ENCODE data around the gene CAMTA1.

Gene CAMTA1

DNA sequence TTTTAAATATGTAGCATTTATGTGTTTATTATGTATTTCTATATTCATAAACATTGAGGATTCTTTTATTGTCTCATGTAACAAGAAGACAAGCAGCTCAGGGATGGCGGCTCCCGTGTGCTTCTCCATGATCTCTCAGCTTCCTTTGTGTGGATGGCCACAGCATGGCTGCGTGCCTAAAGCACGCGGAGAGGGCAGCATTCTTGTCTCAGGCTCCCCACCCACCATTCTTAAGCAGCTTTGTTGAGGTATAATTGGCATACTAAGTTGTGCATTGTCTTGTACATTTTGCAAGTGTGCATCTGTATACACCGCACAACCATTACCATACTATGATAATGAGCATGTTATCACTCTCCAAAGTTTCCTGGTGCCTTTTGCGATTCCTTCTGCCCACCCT, 81.6 kb downstream of the CAMTA1 start:
- no peak for ATAC-seq
- no peak for TF ChIP-seq TOX (CRISPR knock-in tag; IDR thresholded peaks at IDR 0.05; ENCODE audit: borderline replicate concordance)
- TF ChIP-seq PPARA (CRISPR knock-in tag; IDR thresholded peaks at IDR 0.05; ENCODE audit: borderline replicate concordance) = no peak
- TF ChIP-seq, protein P1, sequence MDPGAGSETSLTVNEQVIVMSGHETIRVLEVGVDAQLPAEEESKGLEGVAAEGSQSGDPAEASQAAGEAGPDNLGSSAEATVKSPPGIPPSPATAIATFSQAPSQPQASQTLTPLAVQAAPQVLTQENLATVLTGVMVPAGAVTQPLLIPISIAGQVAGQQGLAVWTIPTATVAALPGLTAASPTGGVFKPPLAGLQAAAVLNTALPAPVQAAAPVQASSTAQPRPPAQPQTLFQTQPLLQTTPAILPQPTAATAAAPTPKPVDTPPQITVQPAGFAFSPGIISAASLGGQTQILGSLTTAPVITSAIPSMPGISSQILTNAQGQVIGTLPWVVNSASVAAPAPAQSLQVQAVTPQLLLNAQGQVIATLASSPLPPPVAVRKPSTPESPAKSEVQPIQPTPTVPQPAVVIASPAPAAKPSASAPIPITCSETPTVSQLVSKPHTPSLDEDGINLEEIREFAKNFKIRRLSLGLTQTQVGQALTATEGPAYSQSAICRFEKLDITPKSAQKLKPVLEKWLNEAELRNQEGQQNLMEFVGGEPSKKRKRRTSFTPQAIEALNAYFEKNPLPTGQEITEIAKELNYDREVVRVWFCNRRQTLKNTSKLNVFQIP (CRISPR knock-in tag; IDR thresholded peaks at IDR 0.05; ENCODE audit: borderline replicate concordance, low read depth) = no peak

DNA sequence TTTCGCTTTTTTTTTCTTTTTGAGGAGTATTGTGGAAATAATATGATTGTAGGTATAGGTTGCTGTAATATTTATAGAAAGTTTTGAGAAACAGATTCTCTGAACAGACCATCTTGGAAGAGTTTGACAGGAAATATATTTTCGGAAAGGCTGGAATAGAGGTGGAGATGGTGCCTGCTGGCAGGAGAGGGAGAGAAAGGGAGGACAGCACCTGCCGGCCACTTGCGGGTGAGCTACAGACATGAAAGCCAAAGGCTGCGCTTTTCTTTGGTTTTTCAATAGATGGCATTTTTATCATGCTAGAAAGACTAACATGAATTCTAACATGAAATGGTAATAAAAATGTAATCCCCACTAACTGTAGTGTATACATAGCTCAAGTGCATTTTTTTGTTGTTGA, 82.1 kb downstream of the CAMTA1 start:
- TF ChIP-seq TCF4 (CRISPR knock-in tag; IDR thresholded peaks at IDR 0.05; ENCODE audit: borderline replicate concordance) (no peak), ZFP30 (CRISPR knock-in tag; IDR thresholded peaks at IDR 0.05) (no peak), ISL1 (CRISPR knock-in tag; IDR thresholded peaks at IDR 0.05) (no peak), CSDC2 (CRISPR knock-in tag; IDR thresholded peaks at IDR 0.05) (no peak), ZNF8 (CRISPR knock-in tag; IDR thresholded peaks at IDR 0.05) (no peak), ZNF70 (CRISPR knock-in tag; IDR thresholded peaks at IDR 0.05) (no peak), ZC3H10 (CRISPR knock-in tag; IDR thresholded peaks at IDR 0.05) (no peak), ARNTL (CRISPR knock-in tag; IDR thresholded peaks at IDR 0.05; ENCODE audit: borderline replicate concordance, low read depth) (no peak), GLIS3 (CRISPR knock-in tag; IDR thresholded peaks at IDR 0.05) (no peak), OSR1 (CRISPR knock-in tag; IDR thresholded peaks at IDR 0.05) (no peak)
- TF ChIP-seq, protein P2, sequence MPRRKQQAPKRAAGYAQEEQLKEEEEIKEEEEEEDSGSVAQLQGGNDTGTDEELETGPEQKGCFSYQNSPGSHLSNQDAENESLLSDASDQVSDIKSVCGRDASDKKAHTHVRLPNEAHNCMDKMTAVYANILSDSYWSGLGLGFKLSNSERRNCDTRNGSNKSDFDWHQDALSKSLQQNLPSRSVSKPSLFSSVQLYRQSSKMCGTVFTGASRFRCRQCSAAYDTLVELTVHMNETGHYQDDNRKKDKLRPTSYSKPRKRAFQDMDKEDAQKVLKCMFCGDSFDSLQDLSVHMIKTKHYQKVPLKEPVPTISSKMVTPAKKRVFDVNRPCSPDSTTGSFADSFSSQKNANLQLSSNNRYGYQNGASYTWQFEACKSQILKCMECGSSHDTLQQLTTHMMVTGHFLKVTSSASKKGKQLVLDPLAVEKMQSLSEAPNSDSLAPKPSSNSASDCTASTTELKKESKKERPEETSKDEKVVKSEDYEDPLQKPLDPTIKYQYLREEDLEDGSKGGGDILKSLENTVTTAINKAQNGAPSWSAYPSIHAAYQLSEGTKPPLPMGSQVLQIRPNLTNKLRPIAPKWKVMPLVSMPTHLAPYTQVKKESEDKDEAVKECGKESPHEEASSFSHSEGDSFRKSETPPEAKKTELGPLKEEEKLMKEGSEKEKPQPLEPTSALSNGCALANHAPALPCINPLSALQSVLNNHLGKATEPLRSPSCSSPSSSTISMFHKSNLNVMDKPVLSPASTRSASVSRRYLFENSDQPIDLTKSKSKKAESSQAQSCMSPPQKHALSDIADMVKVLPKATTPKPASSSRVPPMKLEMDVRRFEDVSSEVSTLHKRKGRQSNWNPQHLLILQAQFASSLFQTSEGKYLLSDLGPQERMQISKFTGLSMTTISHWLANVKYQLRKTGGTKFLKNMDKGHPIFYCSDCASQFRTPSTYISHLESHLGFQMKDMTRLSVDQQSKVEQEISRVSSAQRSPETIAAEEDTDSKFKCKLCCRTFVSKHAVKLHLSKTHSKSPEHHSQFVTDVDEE (CRISPR knock-in tag; IDR thresholded peaks at IDR 0.05) = no peak
- TF ChIP-seq, protein P3, sequence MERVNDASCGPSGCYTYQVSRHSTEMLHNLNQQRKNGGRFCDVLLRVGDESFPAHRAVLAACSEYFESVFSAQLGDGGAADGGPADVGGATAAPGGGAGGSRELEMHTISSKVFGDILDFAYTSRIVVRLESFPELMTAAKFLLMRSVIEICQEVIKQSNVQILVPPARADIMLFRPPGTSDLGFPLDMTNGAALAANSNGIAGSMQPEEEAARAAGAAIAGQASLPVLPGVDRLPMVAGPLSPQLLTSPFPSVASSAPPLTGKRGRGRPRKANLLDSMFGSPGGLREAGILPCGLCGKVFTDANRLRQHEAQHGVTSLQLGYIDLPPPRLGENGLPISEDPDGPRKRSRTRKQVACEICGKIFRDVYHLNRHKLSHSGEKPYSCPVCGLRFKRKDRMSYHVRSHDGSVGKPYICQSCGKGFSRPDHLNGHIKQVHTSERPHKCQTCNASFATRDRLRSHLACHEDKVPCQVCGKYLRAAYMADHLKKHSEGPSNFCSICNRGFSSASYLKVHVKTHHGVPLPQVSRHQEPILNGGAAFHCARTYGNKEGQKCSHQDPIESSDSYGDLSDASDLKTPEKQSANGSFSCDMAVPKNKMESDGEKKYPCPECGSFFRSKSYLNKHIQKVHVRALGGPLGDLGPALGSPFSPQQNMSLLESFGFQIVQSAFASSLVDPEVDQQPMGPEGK (CRISPR knock-in tag; IDR thresholded peaks at IDR 0.05; ENCODE audit: borderline replicate concordance) = no peak
- no peak for ATAC-seq

DNA sequence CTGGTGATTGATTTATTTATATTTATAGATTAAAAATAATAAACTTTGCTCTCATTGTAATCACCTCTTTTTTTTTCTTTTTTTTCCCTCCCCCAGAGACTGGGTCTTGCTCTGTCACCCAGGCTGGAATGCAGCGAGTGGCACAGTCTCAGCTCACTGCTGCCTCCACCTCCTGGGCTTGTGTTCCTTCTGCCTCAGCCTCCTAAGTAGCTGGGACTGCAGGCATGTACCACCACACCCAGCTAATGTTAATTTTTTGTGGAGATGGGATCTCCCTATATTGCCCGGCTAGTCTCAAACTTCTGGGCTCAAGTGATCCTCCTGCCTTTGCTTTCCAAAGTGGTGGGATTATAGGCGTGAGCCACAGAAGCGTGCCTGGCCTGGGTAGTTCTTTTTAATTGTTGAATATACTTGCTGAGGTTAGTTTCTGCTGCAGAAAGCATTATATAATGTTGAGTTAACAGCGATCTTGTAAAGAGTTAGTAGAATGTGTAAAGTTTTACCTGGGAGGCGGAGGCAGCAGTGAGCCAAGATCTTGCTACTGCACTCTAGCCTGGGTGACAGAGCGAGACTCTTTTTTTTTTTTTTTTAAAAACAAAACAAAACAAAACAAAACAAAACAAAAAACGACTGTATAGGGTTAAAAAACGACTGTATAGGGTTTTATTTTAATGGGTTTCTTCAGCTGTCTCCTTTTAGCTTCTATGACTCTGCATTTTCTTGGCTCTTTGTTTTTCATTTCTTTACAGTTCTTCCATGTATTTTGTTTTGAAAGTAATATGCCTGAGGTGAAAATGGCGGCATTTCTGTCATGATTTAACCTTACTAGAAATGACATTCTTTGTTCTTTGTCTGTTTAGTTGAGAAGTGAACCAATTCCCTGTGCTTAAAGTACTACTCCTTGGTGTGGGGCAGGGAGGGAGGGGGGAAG, 82.7 kb downstream of the CAMTA1 start:
- TF ChIP-seq ZNF565 (CRISPR knock-in tag; conservative IDR thresholded peaks at IDR 0.05; ENCODE audit: low read depth) (no peak), ARNTL (CRISPR knock-in tag; IDR thresholded peaks at IDR 0.05; ENCODE audit: borderline replicate concordance, low read depth) (no peak), TCF4 (CRISPR knock-in tag; IDR thresholded peaks at IDR 0.05; ENCODE audit: borderline replicate concordance) (no peak), ZC3H10 (CRISPR knock-in tag; IDR thresholded peaks at IDR 0.05) (no peak)

DNA sequence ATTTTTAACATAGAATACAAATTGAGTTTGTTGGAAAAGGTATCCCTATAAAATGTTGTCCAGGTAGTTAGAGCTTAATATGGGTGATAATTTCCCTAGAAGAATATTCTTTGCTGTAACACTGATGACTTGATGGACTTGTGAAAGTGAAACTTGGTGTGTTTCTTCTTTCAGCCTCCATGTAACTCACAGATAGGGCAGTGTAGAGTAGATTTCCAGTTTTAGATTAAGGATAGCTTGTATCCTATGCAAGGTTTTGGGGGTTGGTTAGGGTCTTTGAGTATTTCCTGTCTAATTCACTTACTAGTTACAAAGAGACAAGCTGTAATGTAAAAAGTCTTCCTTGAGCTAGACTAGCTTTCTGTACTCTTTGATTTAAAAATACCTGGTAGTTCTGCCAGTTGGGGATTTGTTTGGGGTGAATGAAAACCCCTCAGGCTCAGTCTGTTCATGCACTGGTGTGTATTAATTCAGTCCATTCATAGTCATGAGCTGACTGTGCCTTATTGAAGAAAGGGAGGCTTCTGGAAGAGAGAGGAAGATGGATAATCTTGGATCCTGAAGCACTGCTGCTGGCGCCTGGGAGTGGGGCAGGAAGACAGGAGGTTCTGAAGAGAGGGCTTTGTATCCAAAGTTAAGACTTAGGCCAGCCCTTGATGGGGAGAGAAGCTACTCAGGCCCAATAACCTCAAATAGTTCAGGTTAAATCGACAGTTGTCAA, 83.6 kb downstream of the CAMTA1 start:
- TF ChIP-seq TOX (CRISPR knock-in tag; IDR thresholded peaks at IDR 0.05; ENCODE audit: borderline replicate concordance) = no peak
- TF ChIP-seq, protein P4, sequence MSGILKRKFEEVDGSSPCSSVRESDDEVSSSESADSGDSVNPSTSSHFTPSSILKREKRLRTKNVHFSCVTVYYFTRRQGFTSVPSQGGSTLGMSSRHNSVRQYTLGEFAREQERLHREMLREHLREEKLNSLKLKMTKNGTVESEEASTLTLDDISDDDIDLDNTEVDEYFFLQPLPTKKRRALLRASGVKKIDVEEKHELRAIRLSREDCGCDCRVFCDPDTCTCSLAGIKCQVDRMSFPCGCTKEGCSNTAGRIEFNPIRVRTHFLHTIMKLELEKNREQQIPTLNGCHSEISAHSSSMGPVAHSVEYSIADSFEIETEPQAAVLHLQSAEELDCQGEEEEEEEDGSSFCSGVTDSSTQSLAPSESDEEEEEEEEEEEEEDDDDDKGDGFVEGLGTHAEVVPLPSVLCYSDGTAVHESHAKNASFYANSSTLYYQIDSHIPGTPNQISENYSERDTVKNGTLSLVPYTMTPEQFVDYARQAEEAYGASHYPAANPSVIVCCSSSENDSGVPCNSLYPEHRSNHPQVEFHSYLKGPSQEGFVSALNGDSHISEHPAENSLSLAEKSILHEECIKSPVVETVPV (CRISPR knock-in tag; IDR thresholded peaks at IDR 0.05) = no peak
- ATAC-seq = peak; percentile 39; the same call in 2 of the 3 replicates

More for the DNA sequence above, 82.7 kb downstream of the CAMTA1 start:
- ATAC-seq = no peak
